GM19043 (cell line): ENCODE measurements around the gene TMOD4.
"Not testable (repeated sequence)": the region's sequence is repeated elsewhere in the genome, so short reads cannot be mapped to it uniquely, and the experiment has no call there.

Experiments used
- ATAC-seq: cut with Tn5 transposase; IDR thresholded peaks from one replicate; pipeline ENCODE4 v1.9.1; 2021; ENCODE audit warnings: low read depth; ENCODE audit not compliant: unreplicated experiment

Gene TMOD4

DNA sequence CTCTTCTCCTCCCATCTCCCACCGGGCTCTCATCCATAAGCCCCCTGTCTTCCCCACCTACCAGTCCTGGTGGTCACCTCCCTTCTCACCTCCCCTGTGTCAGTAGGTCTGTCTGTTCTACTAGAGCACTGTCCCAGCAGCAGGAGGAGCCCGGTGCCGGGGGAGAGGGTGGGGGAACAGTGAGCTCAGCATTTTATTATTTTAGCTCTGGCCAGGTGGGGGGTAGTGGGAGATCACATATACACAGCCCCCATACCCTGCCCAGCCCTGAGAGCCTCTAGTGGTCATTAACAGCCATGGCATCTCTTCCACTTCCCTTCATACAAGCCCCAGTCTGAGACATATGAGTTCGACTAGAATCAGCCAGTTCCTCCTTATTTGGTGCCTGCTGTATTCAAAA lies at the start of gene TMOD4:
Gene TMOD4, minus strand, starts transcription at position 119 of the 400 bp plus-strand sequence. CDS start 1,106 bp downstream, outside the sequence.
- no peak for ATAC-seq

DNA sequence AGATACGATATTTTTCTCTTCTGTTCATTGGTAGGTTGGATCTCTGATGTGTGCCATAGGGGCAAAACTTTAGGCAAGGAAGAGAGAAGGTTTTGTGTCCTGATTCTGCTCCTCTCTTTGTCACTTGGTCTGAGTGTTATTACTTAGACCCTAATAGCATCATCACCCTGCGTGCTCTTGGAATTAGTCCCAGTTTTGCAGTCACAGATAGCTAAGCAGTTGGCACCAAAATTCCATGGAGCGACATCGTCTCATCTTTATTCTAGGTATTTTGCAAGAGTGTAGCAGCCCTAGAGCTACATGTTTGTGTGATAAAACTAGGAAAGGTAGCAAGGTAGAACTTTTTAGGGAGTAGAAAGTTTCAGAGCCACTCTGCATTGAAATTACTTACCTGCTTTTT lies 46.3 kb upstream of the TMOD4 start:
- ATAC-seq = no peak

DNA sequence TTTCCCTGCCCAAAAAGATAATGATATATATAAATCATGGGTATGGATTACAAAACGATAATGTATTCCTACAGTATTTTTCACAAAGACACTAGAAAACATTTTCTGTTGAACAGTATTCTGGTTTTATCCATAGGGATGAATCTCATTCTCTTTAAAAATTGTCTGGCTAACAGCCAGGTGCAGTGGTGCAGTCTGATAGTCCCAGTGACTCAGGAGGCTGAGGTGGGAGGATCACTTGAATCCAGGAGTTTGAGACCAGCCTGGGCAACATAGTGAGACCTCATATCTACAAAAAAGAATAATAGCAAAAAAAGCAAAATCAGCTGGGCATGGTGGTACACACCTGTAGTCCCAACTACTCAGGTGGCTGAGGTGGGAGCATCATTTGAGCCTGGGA lies 45.8 kb upstream of the TMOD4 start:
- no peak for ATAC-seq

DNA sequence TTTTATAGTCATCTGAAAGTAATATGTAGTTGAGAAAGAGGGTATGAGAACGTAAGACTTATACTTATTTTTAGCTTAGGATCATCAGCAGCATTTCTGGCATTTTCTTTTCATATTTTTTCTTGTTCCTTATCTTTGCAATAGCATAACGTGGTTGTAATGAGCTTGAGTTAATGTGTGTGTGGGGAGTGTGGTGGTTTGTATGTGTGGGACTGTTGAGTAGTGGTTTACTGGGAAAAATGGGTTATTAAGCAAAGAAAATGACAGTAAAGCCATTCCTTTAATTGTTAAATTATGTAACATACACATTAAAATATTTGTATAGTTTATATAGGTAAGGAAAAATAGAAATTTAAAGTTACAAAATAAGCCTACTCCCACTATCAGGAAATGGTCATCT lies 37.8 kb upstream of the TMOD4 start:
- ATAC-seq = no peak

DNA sequence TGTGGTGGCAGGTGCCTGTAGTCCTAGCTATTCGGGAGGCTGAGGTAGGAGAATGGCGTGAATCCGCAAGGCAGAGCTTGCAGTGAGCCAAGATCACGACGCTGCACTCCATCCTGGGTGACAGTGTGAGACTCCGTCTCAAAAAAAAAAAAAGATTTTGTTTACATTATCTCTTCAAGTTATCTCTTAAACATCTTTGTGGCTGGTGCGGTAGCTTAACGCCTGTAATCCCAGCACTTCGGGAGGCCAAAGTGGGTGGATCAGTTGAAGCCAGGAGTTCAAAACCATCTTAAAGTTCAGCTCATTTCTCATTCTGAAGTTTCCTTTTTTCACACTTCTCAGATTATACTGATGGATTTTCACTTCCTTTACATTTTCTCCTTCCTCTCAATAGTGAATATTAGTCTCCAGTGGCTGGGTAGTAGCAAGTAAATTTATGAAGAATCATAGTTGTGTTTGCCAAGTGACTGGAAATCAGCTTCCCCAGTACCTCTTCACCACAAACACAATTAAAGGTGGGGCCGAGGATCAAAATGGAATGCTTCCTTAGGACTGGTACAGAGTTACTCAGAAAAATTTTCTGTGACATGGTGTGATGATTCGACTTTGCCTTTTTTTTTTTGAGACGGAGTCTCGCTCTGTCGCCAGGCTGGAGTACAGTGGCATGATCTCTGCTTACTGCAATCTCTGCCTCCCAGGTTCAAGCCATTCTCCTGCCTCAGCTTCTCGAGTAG lies 36.4 kb upstream of the TMOD4 start:
- ATAC-seq = no peak

DNA sequence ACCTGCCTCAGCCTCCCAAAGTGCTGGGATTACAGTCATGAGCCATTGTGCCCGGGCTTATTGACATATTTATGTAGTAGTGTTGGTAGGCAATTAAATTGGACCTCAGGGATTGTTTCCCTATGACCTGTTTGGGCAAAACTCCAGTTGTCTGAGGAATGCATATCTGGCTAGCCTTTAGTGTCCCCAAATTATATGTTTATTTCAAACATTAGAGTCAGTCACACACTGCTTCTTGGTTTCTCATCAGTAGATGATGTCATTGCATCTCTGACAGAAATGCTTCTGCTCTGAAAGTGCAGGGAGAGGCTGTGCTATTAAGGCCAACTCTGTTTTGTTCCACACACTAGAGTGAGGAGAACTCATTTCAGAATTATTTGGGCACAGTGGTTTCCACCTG lies 35.0 kb upstream of the TMOD4 start:
- ATAC-seq = no peak

DNA sequence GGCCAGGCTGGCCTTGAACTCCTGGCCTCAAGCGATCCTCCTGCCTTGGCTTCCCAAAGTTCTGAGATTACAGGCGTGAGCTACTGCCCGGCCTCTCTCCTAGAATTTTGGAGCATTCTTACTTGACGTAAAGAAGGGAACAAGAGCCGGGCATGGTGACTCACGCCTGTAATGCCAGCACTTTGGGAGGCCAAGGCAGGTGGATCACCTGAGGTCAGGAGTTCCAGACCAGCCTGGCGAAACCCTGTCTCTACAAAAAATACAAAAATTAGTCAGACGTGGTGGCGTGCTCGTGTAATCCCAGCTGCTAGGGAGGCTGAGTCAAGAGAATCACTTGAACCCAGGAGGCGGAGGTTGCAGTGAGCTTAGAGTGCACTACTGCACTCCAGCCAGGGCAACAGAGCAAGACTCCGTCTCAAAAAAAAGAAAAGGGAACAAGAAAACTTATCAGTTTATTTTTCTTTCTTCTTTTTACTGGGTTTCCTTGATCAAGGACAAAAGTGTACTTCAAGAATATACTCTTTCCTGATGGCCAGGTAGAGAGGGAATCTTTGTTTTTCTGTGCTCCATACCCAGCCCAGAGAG lies 29.7 kb upstream of the TMOD4 start:
- ATAC-seq = not testable (repeated sequence)

DNA sequence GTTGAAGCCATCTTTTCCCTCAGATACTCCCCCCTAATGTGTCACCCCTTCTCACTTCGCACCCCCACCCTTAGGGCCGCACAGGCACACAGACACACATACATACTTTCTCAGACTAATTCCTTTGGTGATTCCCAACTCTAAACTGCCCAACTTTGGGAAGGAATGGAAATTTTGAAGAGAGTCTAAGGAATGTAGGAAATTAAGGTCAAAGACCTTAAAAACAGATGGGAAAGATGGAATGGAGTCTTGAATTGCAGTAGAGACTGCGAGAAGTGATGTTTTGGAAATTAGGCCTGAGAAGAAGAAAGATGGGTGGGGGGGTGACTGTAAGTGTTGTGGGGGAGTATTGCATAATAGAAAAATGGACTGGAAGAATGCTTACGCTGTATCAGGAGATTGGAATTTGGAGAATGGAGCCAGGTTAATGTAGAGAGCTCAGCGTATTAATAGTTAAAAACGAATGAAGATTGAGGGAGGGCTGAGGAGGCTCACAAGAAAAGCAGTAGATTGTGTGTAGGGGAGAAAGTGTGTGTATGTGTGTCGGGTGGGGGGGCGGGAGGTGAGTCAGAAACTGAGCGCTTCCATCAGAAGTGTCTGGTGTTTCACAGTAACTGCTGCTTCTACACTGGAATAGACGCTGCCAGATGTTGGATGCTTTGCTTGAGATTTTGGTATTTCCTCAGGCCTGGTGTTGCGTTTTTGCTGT lies 24.2 kb upstream of the TMOD4 start:
- no peak for ATAC-seq

DNA sequence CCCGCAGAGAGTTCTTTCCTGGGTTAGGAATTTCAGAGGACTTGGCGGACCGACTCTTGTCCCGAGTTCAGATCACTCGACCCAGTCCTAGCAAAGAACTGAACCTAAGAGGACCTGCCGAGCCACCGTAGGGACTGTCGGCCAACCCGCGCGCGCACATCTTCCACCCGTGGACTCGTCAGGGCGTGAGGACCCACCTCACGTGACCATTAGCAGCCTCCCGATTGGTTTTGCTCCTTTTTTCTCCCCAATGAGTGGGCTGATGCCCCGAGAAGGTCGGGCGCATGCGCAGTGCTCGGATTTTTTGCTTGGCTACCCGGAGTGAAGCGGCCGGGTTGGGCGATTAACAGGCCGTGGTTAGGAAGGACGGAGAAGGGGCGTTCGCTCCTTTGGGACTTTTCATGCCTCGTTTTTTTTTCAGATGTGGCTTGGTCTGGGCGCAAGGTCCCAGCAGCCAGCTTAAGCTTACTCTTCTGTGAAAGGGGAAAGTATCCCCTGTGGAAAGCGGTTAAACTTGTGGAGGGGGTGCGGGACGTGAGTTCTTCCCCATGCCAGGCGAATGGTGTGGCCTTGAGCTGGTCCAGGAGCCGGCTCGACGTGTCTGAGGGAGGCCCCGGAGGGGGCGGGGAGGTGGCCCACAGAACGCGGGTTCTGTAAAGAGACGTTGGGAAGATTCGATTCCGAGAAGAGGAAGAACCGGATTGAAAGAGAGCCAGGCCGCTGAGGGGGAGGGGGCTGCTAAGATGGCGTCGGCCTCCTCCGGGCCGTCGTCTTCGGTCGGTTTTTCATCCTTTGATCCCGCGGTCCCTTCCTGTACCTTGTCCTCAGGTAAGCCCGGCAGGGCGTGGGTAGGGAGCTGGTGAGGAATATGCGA lies 22.7 kb upstream of the TMOD4 start, which contains the start of gene PIP5K1A:
Gene PIP5K1A, plus strand, starts transcription at position 299 of the 874 bp plus-strand sequence. Its CDS starts 445 bp downstream, at position 744.
- ATAC-seq = peak; percentile 82

DNA sequence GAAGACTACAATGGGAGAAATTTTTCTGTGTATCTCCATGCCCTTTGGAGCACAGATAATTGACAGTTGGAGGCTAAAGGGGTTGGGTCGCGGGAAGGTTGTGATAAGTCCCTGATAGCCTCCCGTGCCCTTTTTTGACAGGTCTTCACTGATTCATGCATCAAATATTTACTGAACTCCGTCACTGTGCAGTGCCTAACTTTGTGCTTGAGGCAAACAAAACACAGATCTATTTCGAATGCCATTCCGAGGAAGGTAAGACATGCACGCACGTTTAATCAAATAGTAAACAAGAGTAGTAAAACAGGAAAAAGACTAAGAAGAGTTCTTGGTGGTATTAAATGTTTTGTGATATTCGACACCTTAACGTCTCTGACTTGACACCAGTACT lies 22.1 kb upstream of the TMOD4 start:
- no peak for ATAC-seq

DNA sequence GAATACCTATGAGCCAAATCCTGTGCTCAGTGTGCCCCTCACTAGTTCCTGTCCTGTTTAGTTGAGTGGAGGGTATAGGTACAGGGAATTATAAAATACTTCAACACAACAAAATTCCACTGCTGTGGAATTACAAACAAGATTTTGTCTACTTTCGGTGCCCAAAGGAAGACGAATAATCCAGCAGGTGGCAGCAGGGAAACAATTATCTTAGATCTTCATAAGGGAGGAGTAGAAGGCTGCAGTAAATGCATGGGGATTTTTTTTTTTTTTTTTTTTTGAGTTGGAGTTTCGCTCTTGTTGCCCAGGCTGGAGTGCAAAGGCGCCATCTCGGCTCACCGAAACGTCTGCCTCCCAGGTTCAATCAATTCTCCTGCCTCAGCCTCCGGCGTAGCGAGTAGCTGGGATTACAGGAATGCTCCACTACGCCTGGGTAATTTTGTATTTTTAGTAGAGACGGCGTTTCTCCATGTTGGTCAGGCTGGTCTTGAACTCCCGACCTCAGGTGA lies 20.6 kb upstream of the TMOD4 start:
- no peak for ATAC-seq

DNA sequence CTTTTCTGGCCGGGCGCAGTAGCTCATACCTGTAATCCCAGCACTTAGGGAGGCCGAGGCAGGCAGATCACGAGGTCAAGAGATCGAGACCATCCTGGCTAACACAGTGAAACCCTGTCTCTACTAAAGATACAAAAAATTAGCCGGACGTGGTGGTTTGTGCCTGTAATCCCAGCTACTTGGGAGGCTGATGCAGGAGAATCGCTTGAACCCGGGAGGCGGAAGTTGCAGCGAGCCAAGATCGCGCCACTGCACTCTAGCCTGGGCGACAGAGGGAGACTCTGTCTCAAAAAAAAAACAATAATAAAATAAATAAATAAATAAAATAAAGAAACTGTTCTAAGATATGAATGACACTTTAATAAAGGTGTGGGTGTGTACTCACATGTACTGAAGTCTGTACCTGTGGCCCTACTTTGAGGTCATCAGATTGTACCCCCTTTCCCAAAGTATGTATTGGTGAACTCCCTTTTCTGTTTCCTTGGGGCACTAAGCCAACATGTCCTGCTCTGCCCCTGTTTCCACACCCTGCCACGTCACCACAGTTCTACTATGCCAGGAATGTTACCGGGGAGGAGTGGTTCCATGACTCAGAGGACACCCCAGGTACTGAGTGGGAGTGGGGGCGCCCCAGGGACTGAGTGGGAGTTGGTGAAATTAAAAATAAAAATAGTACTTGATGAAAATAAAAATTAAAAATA lies 19.3 kb upstream of the TMOD4 start:
- ATAC-seq = not testable (repeated sequence)

DNA sequence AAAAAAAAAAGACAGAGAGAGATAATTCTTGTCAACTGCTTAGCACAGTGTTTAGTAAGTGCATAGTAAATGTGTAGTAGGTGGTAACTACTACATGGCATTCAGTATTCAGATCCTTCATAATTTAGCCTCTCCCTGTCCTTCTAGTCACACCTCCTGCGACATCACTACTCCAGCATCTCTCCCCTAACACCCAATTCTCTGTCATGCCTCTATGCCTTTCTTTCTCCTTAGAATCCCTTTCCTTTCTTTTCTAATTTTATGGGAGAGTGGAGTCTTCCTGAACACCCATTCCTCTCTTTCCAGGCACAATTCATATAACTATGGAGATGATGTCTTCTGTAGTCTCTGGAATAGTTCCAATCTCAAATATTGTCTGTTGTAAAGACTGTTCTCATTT lies 18.1 kb upstream of the TMOD4 start:
- no peak for ATAC-seq

DNA sequence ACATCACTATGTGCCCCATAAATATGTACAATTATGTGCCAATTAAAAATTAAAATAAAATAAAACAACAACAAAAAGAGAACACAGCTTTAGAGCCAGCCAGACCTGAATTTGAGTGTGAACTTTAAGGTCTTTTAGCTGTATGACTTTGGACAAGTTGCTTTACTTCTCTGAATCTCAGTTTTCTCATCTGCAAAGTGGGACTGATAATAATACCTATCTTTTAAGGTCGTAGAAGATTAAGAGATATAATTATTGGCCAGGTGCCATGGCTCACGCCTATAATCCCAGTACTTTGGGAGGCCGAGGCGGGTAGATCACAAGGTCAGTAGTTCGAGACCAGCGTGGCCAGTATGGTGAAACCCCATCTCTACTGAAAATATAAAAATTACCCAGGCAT lies 17.5 kb upstream of the TMOD4 start:
- ATAC-seq = no peak

DNA sequence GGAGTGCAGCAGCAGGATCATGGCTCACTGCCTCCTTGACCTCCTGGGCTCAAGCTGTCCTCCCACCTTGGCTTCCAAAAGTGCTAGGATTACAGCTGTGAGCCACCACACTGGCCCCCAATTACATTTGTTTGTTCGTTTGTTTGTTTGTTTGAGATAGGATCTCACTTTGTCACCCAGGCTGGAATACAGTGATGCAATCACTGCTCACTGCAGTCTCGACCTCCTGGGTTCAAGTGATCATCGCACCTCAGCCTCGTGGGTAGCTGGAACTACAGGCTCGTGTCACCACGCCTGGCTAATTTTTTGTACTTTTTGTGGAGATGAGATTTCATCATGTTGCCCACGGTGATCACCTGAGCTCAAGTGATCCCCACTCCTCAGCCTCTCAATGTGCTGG lies 16.3 kb upstream of the TMOD4 start:
- ATAC-seq = no peak

DNA sequence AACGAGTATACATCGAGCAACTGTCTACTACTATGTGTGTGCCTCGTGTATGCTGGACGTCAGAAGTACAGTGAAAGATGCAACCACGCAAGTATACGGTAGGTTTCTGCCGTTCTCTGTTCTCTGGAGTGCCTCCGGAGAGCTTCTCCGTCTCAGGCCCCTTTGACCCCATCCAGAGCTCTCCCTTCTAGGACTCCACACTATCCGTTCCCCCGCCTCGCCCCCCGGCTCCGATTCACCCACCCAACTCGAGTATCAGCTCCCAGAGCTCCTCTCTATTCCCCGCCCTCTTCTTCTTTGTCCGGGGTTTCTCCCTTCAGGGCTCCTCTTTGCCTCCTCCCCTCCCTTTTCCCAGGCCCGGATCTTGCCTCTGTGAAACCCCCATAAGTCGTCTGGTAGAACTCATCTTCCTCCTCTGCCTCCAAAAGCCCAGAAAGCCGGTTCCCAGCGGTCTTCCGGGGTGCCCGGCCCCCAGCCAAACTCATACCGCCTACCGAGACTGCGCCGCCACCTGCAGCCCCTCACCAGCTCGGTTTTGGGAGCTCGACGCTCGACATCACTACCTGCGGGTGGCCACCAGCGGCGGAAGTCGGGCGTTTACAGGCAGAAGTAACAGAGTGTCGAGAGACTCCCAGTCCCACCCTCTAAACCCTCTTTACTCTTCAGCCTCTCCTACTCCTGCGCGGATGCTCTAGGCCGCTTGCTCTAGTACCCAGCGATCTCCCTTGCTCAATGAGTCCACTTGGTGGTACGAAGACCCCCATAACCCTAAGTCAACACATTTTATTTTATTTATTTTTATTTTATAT lies 14.1 kb upstream of the TMOD4 start, which contains the start of gene VPS72:
Gene VPS72, minus strand, starts transcription at position 561 of the 809 bp plus-strand sequence. Its CDS starts 76 bp downstream, at position 485.
- ATAC-seq = peak; percentile 85

DNA sequence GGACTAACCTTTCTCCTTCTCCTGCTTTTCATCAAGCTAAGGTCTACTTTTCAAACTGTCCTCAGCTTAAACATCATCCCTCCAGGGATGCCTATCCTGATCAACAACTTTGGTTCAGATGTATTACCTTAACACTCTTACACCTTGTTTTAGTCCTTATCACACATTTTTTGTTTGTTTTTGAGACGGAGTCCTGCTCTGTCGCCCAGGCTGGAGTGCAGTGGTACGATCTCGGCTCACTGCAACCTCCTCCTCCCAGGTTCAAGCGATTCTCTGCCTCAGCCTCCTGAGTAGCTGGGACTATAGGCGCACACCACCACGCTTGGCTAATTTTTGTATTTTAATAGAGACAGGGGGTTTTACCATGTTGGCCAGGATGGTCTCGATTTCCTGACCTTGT lies 12.9 kb upstream of the TMOD4 start:
- not testable (repeated sequence) for ATAC-seq

DNA sequence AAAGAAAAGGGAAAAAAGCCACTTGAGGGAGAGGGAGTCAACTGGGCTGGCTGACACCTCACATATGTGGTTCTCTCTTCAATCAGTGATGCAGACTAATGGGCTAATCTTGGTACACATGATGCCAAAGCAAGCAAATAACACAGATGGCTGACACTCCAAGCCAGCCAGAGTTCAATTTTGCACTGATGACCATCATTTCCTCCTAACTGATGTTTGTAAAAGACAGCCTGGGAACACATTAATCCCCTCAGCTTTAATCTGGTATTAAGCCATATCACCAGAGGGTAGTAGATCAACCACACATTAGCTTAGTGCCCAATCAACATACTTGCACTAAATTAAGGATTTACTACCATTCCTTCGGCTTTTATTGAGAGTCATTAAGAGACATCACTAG lies 11.4 kb upstream of the TMOD4 start:
- ATAC-seq = no peak

DNA sequence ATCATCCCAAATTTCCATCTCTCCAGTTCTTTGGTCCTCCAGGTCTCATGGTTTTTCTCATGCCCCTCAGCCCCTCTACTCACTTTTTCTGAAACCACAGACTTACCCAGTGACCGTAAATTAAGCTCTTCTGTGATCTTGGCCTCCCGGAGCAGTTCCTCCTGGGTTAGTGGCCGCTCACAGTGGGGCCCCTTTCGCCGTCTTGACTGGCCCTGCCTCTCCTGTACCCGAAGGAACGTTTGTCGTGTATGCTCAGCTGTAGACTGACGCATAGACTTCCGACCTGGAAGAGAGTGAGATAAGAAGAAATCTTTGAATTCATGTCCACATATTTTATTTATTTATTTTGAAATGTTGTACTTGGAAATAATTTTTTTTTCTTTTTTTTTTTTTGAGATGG lies 8.4 kb upstream of the TMOD4 start:
- no peak for ATAC-seq
